ENCODE measurements around the gene TENM4. TPM values are rescaled to one million over a fixed set of nuclear protein-coding genes. Genes with fewer than 3 reads are reported as not detected.

TENM4 gene
- total RNA-seq, 4 donors from 2014 or later: 2.3 to 18.9 (median 4.5) TPM

DNA sequence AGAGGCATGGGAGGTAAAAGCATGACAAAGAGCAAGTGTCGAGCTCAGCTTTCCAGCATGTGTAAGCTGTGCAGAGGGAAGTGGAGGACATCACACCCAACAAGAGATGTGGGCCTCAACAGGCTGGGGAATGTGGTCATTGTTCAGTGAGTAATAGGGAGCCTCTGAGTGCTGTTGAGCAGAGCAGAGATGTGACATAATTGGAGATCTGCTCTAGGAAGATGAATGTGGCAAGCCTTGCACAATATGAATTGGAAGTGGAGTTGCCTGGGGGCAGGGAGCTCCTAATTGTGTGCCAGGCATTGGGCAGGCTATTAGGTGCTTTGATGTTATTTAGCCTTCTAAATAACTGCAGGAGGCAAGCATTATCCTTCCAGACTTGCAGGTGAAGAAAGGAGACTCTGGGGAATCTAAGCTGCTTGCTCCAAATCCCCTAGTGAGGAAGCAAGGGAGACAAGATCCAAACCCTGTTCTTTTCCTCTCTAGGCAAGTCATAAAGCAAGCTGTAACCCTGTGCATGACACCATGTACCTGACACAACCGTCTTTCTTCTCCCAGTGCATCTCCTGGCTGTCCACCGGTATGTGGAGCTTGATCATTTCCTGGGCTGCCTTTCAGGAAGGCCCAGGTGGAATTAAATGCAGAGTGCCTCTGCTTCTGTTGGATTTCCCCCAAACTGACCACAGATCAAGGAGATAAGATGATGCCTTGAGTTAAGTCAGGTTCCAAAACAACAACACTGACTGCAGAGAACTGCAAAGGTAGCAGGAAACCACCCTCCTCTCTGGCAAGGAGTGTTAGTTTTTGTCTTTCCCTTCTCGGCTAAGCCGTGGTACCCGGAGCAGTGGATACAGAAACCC lies 221.4 kb downstream of the TENM4 start:
- DNase-seq (ENCODE audit: low spot score): no peak
- TF ChIP-seq, protein P1, sequence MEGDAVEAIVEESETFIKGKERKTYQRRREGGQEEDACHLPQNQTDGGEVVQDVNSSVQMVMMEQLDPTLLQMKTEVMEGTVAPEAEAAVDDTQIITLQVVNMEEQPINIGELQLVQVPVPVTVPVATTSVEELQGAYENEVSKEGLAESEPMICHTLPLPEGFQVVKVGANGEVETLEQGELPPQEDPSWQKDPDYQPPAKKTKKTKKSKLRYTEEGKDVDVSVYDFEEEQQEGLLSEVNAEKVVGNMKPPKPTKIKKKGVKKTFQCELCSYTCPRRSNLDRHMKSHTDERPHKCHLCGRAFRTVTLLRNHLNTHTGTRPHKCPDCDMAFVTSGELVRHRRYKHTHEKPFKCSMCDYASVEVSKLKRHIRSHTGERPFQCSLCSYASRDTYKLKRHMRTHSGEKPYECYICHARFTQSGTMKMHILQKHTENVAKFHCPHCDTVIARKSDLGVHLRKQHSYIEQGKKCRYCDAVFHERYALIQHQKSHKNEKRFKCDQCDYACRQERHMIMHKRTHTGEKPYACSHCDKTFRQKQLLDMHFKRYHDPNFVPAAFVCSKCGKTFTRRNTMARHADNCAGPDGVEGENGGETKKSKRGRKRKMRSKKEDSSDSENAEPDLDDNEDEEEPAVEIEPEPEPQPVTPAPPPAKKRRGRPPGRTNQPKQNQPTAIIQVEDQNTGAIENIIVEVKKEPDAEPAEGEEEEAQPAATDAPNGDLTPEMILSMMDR (IDR thresholded peaks at IDR 0.05): no peak
- no peak for ATAC-seq (ENCODE audit: low FRiP score)

DNA sequence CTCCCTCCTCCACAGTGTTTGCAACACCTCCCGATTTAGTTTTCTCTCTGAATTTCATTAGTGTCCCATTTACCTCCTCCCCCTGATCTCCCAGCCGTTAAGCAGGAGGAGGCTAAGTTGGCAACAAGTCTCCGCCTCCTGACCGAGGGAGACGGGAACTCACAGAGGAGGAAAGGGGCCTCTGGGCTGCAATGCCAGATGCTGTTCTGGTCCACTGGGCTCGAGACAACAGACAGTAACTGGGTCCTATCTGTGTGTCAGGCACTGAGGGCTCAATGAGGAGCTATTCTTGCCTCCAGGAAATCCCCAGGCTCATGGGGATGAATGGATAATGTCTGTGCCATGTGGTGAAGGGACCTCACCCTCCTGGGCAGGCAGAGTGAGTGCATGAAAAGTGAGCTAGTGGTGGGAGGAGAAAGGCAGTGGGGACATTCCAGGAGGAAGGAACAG lies 228.1 kb downstream of the TENM4 start:
- TF ChIP-seq, protein P1 (IDR thresholded peaks at IDR 0.05): no peak
- no peak for ATAC-seq (ENCODE audit: low FRiP score)
- DNase-seq (ENCODE audit: low spot score): no peak

DNA sequence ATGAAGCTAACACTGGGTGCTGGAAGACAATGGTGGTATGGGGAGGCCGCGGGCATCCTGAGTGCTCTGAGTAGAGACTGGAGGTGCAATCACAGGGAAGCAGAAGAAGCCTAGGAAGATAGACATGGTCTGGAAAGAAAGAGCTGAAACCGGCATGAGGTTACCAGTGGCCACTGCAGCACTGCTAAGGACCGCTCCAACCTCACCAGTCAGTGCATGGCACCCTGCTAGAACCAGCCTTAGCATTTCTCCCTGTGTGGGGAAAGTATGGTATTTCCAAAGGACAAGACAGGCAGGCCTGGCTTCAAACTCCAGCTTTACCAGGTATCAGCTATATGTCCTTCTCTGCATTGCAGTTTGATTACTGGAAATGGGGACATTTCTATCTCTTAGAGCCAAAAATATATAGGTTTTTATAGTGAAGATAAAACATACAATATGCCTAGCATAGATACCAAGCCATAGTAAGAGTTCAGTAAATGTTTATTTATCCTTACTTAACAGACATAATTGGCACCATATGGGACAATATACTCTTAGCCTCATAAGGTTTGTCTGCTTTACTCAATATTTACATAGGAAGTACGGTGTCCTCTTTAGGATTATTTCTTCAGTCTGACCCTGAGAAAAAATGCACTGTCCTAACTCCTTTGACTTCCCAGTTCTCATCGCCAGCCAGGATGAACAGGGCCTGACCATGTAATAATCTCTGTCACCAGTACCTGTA lies 231.1 kb downstream of the TENM4 start:
- no peak for DNase-seq (ENCODE audit: low spot score)
- TF ChIP-seq, protein P1 (IDR thresholded peaks at IDR 0.05): no peak
- ATAC-seq (ENCODE audit: low FRiP score): no peak

DNA sequence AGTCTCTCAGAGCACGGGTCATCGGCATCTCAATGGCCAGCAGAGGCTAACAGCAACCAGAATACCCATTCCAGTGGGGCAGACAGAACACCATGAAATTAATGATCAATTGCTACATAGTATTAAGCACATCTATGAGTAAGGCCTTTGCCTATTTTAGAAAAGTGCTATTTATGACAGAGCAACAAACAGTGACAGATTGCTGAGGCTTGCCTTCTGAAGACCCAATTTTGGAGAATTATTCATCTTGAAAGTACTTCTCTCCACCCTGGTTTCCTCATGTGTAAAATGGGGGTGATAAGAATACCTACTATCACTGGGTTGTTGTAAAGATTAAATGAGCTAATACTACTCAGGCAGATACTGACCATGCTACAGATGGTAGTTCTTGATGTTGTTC lies 232.7 kb downstream of the TENM4 start:
- TF ChIP-seq, protein P1 (IDR thresholded peaks at IDR 0.05): no peak
- ATAC-seq (ENCODE audit: low FRiP score): no peak
- DNase-seq (ENCODE audit: low spot score): no peak

DNA sequence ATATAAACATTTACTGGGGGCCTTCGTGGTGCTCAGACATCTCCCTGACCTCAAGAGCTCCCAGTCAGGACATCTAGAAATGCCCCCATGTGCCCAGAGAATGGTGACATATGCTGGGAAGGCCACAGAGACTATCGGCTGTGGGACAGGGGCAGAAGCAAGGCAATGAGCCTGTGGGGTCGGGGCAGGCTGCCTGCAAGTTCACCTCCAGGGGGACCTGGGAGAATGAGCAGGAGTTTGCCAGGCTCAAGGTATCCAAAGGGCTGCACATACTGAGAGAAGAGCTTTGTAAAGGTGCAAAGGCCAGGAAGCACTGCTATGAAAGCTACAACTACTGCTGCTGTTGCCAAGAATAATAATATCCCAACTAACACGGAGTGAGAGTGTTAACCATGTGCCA lies 233.9 kb downstream of the TENM4 start:
- DNase-seq (ENCODE audit: low spot score): no peak
- TF ChIP-seq, protein P1 (IDR thresholded peaks at IDR 0.05): no peak
- ATAC-seq (ENCODE audit: low FRiP score): no peak

DNA sequence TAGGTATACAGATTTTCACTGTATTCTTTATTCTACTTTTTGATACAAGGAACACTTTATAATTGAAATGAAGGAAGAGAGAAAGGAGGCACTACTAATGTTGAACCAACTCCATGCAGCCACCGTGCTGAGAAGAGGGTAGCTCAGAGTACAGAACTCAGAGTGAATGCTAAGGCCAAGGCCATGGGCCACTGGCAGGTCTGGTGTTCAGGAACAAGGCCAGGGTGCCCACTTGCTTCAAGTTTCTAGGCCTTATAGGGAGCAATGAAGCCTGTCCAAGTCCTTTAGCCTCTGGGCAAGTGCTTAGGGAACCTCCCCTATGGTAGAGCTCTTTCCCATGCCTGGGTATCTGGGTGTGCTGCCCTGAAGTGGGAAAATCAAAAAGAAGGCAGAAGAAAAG lies 235.0 kb downstream of the TENM4 start:
- TF ChIP-seq, protein P1 (IDR thresholded peaks at IDR 0.05): no peak
- DNase-seq (ENCODE audit: low spot score) (no peak), ATAC-seq (ENCODE audit: low FRiP score) (no peak)

Measured in omental fat pad (tissue), 4 donors.